GM20431 (cell line): ENCODE results near the gene LYPD4.
"Not testable (repeated sequence)": the region's sequence is repeated elsewhere in the genome, so short reads cannot be mapped to it uniquely, and the experiment has no call there.

Experiments
- in situ Hi-C: fragments of 300-500 bp; cut with MseI, MboI; formaldehyde crosslinking; loops from one replicate; pipeline ENCODE4 v1.15.0; 2020; ENCODE audit warnings: low sequenced_read_pairs; ENCODE audit not compliant: unreplicated experiment

The LYPD4 gene

GRCh38 chr19:41875973-41876372 is 31.5 kb upstream of the LYPD4 start:
- in situ Hi-C loops = not testable (repeated sequence)

- in situ Hi-C loops = no loop called here
Observed at GRCh38 chr19:41872775-41873647, 28.5 kb upstream of the LYPD4 start.

GRCh38 chr19:41872384-41872774 is 27.9 kb upstream of the LYPD4 start:
- in situ Hi-C loops = no loop called here

GRCh38 chr19:41871573-41872383 is 27.3 kb upstream of the LYPD4 start:
- in situ Hi-C loops = no loop called here

GRCh38 chr19:41870401-41870873 is 26.0 kb upstream of the LYPD4 start:
- in situ Hi-C loops = no loop called here

- in situ Hi-C loops = no loop called here
Observed at GRCh38 chr19:41869374-41869955, 25.0 kb upstream of the LYPD4 start.

- in situ Hi-C loops = no loop called here
Observed at GRCh38 chr19:41868989-41869300, 24.5 kb upstream of the LYPD4 start.

- in situ Hi-C loops = no loop called here
Observed at GRCh38 chr19:41868120-41868988, 23.9 kb upstream of the LYPD4 start.

- in situ Hi-C loops = no loop called here
Observed at GRCh38 chr19:41866284-41866683, 21.8 kb upstream of the LYPD4 start.

GRCh38 chr19:41864374-41864773 is 19.9 kb upstream of the LYPD4 start:
- in situ Hi-C loops = no loop called here

GRCh38 chr19:41863209-41863931 is 18.9 kb upstream of the LYPD4 start:
- in situ Hi-C loops = no loop called here

GRCh38 chr19:41862445-41862986 is 18.0 kb upstream of the LYPD4 start:
- in situ Hi-C loops = no loop called here

GRCh38 chr19:41861846-41862245 is 17.4 kb upstream of the LYPD4 start:
- in situ Hi-C loops = no loop called here

- in situ Hi-C loops = no loop called here
Observed at GRCh38 chr19:41861116-41861768, 16.8 kb upstream of the LYPD4 start.

- in situ Hi-C loops = no loop called here
Observed at GRCh38 chr19:41860419-41861115, 16.1 kb upstream of the LYPD4 start.

- in situ Hi-C loops = no loop called here
Observed at GRCh38 chr19:41859618-41860418, 15.3 kb upstream of the LYPD4 start, which contains the start of gene RPS19. Gene RPS19, plus strand, starts transcription at chr19:41860255. Its CDS starts 520 bp downstream, at chr19:41860775.

GRCh38 chr19:41859213-41859617 is 14.7 kb upstream of the LYPD4 start:
- in situ Hi-C loops = no loop called here
